OCI-LY7 (cell line): Measurements from ENCODE around the gene MGRN1. TPM values are rescaled to one million over a fixed set of nuclear protein-coding genes. Genes with fewer than 3 reads are reported as not detected.

Experiments
- BruUV-seq: library from RNA; stranded (reverse); fragments of 400-500 nt; replicated peaks from 2 replicates; lab custom pipeline; 2021; lab: Mats Ljungman, UMichigan
- CTCF ChIA-PET: fragments of 300-600 bp; sonication (Branson Sonifier 250); formaldehyde crosslinking; loops from one replicate; lab custom pipeline; 2022; ENCODE audit warnings: antibody characterized with exemption; ENCODE audit not compliant: unreplicated experiment; lab: Charles Lee
- POLR2A ChIA-PET: fragments of 300-600 bp; sonication (Branson Sonifier 250); formaldehyde crosslinking; loops from one replicate; lab custom pipeline; 2022; ENCODE audit warnings: antibody characterized with exemption; lab: Charles Lee
- DNase-seq: peaks from one replicate; pipeline ENCODE4 v3.0.0-alpha.2; 2015; ENCODE audit warnings: low spot score
- H2AFZ ChIP-seq: fragments of 200-600 bp; sonication (generic), shearing (Covaris generic); 2 replicates; pipeline ENCODE4 v1.6.1; 2014; ENCODE audit warnings: mild to moderate bottlenecking, antibody characterized with exemption, low read length, moderate library complexity
- H3K27ac ChIP-seq: fragments of 200-600 bp; sonication (generic); 2 replicates; pipeline ENCODE4 v1.5.1; 2014; ENCODE audit warnings: mixed run types, low read depth, mild to moderate bottlenecking, moderate library complexity, low read length, inconsistent platforms; ENCODE audit not compliant: poor library complexity, severe bottlenecking
- H3K36me3 ChIP-seq: fragments of 200-600 bp; sonication (generic); 2 replicates; pipeline ENCODE4 v1.6.1; 2014; ENCODE audit warnings: mild to moderate bottlenecking, antibody characterized with exemption, low read length, moderate library complexity, mixed read lengths; ENCODE audit not compliant: insufficient read depth
- H3K4me1 ChIP-seq: fragments of 200-600 bp; sonication (generic); 2 replicates; pipeline ENCODE4 v1.5.1; 2014; ENCODE audit warnings: mild to moderate bottlenecking, low read length; ENCODE audit not compliant: insufficient read depth, poor library complexity, severe bottlenecking
- H3K4me2 ChIP-seq: fragments of 200-600 bp; sonication (generic); 2 replicates; pipeline ENCODE4 v1.6.1; 2014; ENCODE audit warnings: mild to moderate bottlenecking, low read length
- H3K4me3 ChIP-seq: fragments of 200-600 bp; sonication (generic); 2 replicates; pipeline ENCODE4 v1.5.1; 2014; ENCODE audit warnings: mild to moderate bottlenecking, low read depth, low read length; ENCODE audit not compliant: poor library complexity, severe bottlenecking
- H3K79me2 ChIP-seq: fragments of 200-600 bp; sonication (generic); 2 replicates; pipeline ENCODE4 v1.6.1; 2016; ENCODE audit warnings: low read depth, mild to moderate bottlenecking, low read length, moderate library complexity, mixed read lengths; ENCODE audit not compliant: insufficient read depth
- H3K9me2 ChIP-seq: fragments of 200-600 bp; sonication (generic); 2 replicates; pipeline ENCODE4 v1.6.1; 2016; ENCODE audit warnings: mild to moderate bottlenecking, low read length, mixed read lengths; ENCODE audit not compliant: insufficient read depth
- H3K9me3 ChIP-seq: fragments of 200-600 bp; sonication (generic); 2 replicates; pipeline ENCODE4 v1.6.1; 2014; ENCODE audit warnings: mild to moderate bottlenecking, mixed run types, low read length, mixed read lengths
- H4K20me1 ChIP-seq: fragments of 200-600 bp; sonication (generic); 2 replicates; pipeline ENCODE4 v1.6.1; 2014; ENCODE audit warnings: mild to moderate bottlenecking, antibody characterized with exemption, low read length, moderate library complexity, mixed read lengths; ENCODE audit not compliant: insufficient read depth
- CTCF ChIP-seq: fragments of 200-600 bp; sonication (generic); conservative IDR thresholded peaks from 2 replicates; pipeline ENCODE4 v1.5.1; 2014; ENCODE audit warnings: mild to moderate bottlenecking, antibody characterized with exemption, low read length, moderate library complexity, mixed read lengths
- EZH2phosphoT487 ChIP-seq: fragments of 200-600 bp; sonication (generic); IDR thresholded peaks from 2 replicates; pipeline ENCODE4 v1.6.1; 2018; ENCODE audit warnings: low read depth, borderline replicate concordance, mild to moderate bottlenecking, mixed run types, antibody characterized with exemption, low read length, moderate library complexity, mixed read lengths
- intact Hi-C: fragments of 100-400 bp; cut with micrococcal nuclease; formaldehyde crosslinking; loops from one replicate; pipeline ENCODE4 v1.10.0; 2022; ENCODE audit not compliant: unreplicated experiment
- total RNA-seq, 2 experiments: library from RNA; depleted of rRNA in 1 of 2; stranded (reverse); fragments of >200 nt in 1 of 2; shearing (Covaris generic) in 1 of 2; gene quantifications; 2 replicates each; pipeline ENCODE4 v1.2.3, GENCODE V29; 2014 to 2022

The MGRN1 gene
- total RNA-seq, 2 experiments from 2014 or later: 14.1 to 43.1 TPM

DNA sequence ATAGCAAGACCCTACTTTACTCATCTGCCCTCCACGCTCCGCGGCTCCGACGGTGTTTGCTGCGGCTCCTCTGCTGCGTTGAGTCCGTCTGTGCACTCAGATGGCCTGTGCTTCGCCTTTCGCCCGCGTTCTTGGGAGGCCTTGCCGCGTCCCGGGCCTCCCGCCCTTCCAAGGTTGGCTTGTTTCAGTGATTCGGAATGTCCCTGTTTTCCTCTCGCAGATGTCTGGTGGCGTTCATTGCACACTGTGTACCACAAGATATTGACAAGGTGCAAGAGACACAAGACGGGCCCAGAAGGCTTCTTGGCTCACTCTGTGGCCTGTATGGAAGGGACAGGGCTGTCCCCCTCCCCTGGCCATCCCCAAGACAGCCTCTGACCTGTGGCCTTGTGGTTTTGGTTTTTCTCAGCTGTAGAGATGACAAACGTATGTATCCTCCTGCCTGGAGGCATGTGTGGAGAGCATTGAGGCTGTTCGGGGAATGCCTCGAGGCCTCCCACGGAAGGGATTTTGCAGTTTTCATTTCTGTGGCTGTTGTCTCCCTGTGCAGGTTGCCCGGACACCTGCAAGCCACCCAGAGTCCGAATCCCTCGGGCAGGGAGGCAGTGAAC lies 15.4 kb downstream of the MGRN1 start:
- no peak overlapping the region for H3K4me3 ChIP-seq
- no peaks in the 10 kb centered on the region for H3K4me1 ChIP-seq
- no peaks in the 10 kb centered on the region for H3K9me2 ChIP-seq
- TF ChIP-seq CTCF (no peak), EZH2phosphoT487 (no peak)
- DNase-seq: no peak
- BruUV-seq: no TSS peak
- intact Hi-C loops: no loop called here
- peaks cover 5% of the 10 kb centered on the region; the same call in 1 of the 2 replicates for H3K36me3 ChIP-seq
- no peaks in the 10 kb centered on the region for H3K79me2 ChIP-seq
- no peaks in the 10 kb centered on the region for H3K9me3 ChIP-seq
- no peak overlapping the region for H3K4me2 ChIP-seq
- no peaks in the 10 kb centered on the region; the same call in 1 of the 2 replicates for H4K20me1 ChIP-seq
- CTCF ChIA-PET: no interaction called here
- POLR2A ChIA-PET: no interaction called here
- no peak overlapping the region for H2AFZ ChIP-seq
- H3K27ac ChIP-seq: no peak overlapping the region

- Histone ChIP-seq H4K20me1 (no peaks in the 10 kb centered on the region; the same call in 1 of the 2 replicates), H3K27ac (no peak overlapping the region), H3K79me2 (no peaks in the 10 kb centered on the region), H3K36me3 (peaks cover 5% of the 10 kb centered on the region; the same call in 1 of the 2 replicates), H3K4me3 (no peak overlapping the region), H3K9me3 (no peaks in the 10 kb centered on the region), H2AFZ (no peak overlapping the region), H3K4me1 (no peaks in the 10 kb centered on the region), H3K4me2 (no peak overlapping the region), H3K9me2 (no peaks in the 10 kb centered on the region)
- CTCF ChIA-PET: no interaction called here
- BruUV-seq: no TSS peak
- POLR2A ChIA-PET: no interaction called here
- TF ChIP-seq EZH2phosphoT487 (no peak), CTCF (no peak)
- intact Hi-C loops: no loop called here
- DNase-seq: no peak
These were observed 16.1 kb downstream of the MGRN1 start for GRCh38 chr16:4640572-4641305.

- Histone ChIP-seq H4K20me1 (no peaks in the 10 kb centered on the region; the same call in 1 of the 2 replicates), H3K36me3 (peaks cover 5% of the 10 kb centered on the region; the same call in 1 of the 2 replicates), H3K9me2 (no peaks in the 10 kb centered on the region), H3K4me2 (no peak overlapping the region), H3K27ac (no peak overlapping the region), H3K9me3 (no peaks in the 10 kb centered on the region), H2AFZ (no peak overlapping the region), H3K4me3 (no peak overlapping the region), H3K4me1 (no peaks in the 10 kb centered on the region), H3K79me2 (no peaks in the 10 kb centered on the region)
- no TSS peak for BruUV-seq
- CTCF ChIA-PET: no interaction called here
- DNase-seq: no peak
- intact Hi-C loops: no loop called here
- TF ChIP-seq EZH2phosphoT487: no peak
- no peak for TF ChIP-seq CTCF
- POLR2A ChIA-PET: interaction anchor here (0.6 kb wide), 1 partner anchor 170 kb away, joined by 5 read pairs; no protein-coding TSS in a partner anchor
These were observed 16.7 kb downstream of the MGRN1 start for GRCh38 chr16:4641306-4641687.
